Activated naive CD4-positive, alpha-beta T cell treated with Interleukin-2 at 50 U/mL for 16 hours (primary cell): Measurements from ENCODE around the gene LTA4H.

Experiments
- DNase-seq: peaks from one replicate; pipeline ENCODE4 v3.0.0-alpha.2; 2020

LTA4H gene

GRCh38 chr12:96033549-96034389 lies 1.6 kb downstream of the LTA4H start:
- DNase-seq = no peak

- no peak for DNase-seq
Measured at GRCh38 chr12:96029826-96030225, 5.6 kb downstream of the LTA4H start.

- no peak for DNase-seq
Measured at GRCh38 chr12:96028538-96028937, 6.8 kb downstream of the LTA4H start.

GRCh38 chr12:96026331-96026730 lies 9.1 kb downstream of the LTA4H start:
- DNase-seq = no peak

GRCh38 chr12:96025518-96025917 lies 9.9 kb downstream of the LTA4H start:
- no peak for DNase-seq

- no peak for DNase-seq
Measured at GRCh38 chr12:96020314-96021003, 14.9 kb downstream of the LTA4H start.

- DNase-seq = no peak
Measured at GRCh38 chr12:96015672-96016071, 19.7 kb downstream of the LTA4H start.

GRCh38 chr12:96014943-96015599 lies 20.3 kb downstream of the LTA4H start:
- no peak for DNase-seq

- DNase-seq = no peak
Measured at GRCh38 chr12:96007729-96008128, 27.7 kb downstream of the LTA4H start.

- DNase-seq = no peak
Measured at GRCh38 chr12:96006727-96007126, 28.7 kb downstream of the LTA4H start.

- no peak for DNase-seq
Measured at GRCh38 chr12:96000858-96001257, 34.5 kb downstream of the LTA4H start.

GRCh38 chr12:95999484-95999883 lies 35.9 kb downstream of the LTA4H start:
- DNase-seq = no peak

- peak; percentile 34 for DNase-seq
Measured at GRCh38 chr12:95998611-95999286, 36.6 kb downstream of the LTA4H start.

GRCh38 chr12:95997911-95998510 lies 37.4 kb downstream of the LTA4H start:
- DNase-seq = no peak

- no peak for DNase-seq
Measured at GRCh38 chr12:95997276-95997675, 38.1 kb downstream of the LTA4H start.

GRCh38 chr12:95996034-95996658 lies 39.2 kb downstream of the LTA4H start, which contains the start of gene HAL:
Gene HAL, minus strand, starts transcription at chr12:95996344. Its CDS starts 434 bp downstream, at chr12:95995910.
- DNase-seq = no peak

- no peak for DNase-seq
Measured at GRCh38 chr12:95995238-95996031, 40.0 kb downstream of the LTA4H start.

GRCh38 chr12:95994476-95994875 lies 40.9 kb downstream of the LTA4H start:
- no peak for DNase-seq

- no peak for DNase-seq
Measured at GRCh38 chr12:95993907-95994306, 41.5 kb downstream of the LTA4H start.

GRCh38 chr12:95990136-95990535 lies 45.3 kb downstream of the LTA4H start:
- DNase-seq = no peak

- DNase-seq = no peak
Measured at GRCh38 chr12:95989504-95990123, 45.8 kb downstream of the LTA4H start.
